C1 segment of cervical spinal cord (tissue), 14 donors: ENCODE data around the gene SVIL.
"Not testable (repeated sequence)": the region's sequence is repeated elsewhere in the genome, so short reads cannot be mapped to it uniquely, and the experiment has no call there.

Experiments
- DNase-seq, 14 donors: peaks; one replicate each; lab custom pipeline; 2025; lab: John Stamatoyannopoulos, UW

SVIL gene

GRCh38 chr10:29603223-29603896 is 31.4 kb downstream of the SVIL start:
- no peak for DNase-seq

DNA sequence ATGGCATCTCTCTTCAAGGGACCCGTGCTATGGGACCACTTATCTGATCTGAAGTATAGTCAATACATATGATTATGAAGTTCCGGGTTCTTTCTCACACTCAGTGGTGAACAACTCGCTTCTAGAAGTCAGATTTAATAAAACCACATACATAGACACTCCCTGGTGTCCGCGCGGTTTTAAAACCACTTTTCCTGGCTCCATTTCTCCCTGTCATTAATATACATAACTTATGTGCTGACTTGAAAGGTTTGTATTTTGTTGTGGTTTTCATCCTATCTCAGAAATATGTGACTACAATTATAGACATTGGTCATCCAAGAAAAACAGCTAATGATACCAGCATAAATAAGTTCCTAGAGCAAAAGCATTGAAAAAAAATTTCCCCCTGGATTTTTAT is 34.0 kb downstream of the SVIL start:
- DNase-seq = no peak

DNA sequence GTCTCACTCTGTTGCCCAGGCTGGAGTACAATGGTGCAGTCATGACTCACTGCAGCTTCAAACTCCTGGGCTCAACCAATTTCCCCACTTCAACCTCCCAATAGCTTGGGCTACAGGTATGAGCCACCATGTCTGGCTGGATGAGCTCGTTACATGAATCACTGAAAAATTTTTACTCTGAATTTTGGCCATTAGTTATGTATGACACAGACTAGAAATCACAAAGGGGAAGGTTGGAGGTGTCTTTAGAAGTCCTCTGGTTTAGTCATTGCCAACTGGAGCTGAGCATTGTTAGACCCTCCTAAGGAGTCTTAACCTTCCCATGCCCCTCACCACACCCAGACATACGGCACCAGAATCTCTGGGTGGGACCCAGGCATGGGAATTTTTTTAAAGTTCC is 34.7 kb downstream of the SVIL start:
- no peak for DNase-seq

DNA sequence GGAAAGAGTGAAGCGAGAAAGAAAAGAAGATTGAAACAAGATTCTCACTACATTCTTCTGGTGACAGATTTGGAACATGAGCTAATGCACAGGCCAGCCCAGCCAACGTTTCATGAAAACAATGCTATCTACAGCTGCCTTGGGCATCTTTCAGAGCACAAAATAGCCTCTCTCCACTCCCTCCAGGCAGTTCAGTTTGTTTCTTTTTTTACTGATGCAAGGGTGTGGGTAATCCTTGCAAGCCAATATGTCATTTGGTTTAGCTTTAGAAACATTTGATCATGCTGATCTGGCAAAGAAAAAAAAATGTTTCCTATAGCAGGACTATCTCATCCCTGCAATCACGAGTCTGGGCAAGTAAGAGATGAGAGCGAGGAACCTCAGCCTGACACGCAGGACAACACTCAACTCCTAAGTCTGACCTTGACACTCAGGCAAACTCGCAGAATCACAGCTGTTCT is 35.9 kb downstream of the SVIL start:
- DNase-seq = no peak

- no peak for DNase-seq
These were observed 37.9 kb downstream of the SVIL start for GRCh38 chr10:29596826-29597225.

DNA sequence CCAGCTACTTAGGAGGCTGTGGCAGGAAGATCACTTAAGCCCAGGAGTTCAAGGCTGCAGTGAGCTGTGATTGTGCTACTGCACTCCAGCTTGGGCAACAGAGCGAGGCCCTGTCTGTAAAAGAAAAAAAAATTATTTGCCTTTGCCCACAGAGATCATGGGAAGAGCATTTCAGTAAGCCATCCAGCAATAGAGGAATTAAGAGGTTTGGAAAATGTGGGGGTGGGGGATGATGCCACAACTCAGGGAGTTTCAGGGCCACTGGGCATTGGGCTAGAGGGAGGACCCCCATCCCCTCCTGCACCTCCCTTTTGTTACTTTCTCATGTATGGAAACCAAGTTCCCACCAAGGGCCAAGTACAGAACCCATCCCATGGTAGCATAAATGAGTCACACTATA is 38.4 kb downstream of the SVIL start:
- no peak for DNase-seq

GRCh38 chr10:29595636-29596225 is 39.0 kb downstream of the SVIL start:
- no peak for DNase-seq

DNA sequence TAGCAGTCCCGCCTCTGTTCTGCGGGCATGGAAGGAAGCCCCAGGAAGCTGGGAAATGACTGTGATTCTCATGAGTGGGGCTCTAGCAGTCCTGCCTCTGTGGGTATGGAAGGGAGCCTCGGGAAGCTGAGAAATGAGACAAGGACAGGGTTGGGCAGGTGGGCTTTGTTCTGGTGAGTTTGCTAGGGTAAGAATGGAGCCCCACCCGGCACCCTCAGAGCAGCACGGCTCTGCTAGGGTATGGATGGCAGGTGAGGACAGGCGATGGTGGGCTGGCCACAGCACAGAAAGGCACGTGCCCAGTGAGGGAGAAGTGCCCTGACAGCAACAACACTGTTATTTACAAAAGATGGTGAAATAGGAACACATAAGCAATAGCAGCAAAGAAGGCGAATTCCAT is 39.6 kb downstream of the SVIL start:
- no peak for DNase-seq

DNA sequence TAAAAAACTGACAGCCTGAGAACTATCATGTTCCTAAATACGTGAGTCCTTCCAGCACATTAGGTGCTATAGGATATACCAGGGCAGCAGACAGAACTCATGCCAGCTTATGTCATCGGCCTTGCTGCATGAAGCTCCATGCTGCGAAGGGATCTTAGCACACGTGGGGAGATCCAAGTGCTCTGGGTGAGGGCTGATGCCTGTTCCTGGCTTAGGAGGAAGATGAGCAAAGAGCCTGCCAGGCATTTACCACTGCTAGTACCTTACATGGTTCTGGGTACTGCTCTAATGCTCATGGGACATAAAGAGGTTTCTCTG is 43.2 kb downstream of the SVIL start:
- DNase-seq = no peak

DNA sequence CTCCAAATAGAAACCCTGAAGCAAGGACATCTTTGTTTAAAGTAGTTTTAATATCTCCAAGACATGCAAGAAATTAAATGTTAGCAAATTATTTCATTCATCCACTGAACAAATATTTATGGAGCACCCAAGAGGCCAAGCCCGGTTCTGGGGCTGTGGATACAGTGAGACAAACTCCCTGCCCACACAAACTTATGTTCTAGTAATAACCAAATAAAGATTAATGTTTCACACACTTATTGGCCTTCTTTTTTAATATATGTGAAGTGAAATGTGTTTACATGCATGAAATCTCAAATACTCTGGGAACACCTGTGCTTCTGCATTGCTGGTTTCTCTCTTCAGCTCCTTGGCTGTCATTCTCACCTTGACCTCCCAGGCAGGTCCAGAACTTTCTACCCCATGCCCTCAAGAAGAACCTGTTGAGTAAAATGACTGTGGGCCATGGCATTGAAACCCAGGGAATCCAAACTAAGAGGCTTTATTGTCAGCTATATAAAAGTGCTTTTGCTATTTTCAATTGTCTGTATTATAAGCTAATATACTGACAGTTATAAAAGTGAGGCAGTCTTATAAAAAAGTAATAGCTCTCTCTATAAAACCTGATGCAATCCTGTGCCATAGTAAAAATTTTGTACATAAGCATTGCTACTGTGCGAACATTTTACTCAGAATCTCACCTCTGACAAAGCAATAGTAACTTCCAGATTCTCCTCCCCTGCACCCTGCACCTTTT is 43.7 kb downstream of the SVIL start:
- no peak for DNase-seq

GRCh38 chr10:29588629-29589421 is 45.9 kb downstream of the SVIL start:
- no peak for DNase-seq

- DNase-seq = not testable (repeated sequence)
These were observed 46.8 kb downstream of the SVIL start for GRCh38 chr10:29587750-29588628.

DNA sequence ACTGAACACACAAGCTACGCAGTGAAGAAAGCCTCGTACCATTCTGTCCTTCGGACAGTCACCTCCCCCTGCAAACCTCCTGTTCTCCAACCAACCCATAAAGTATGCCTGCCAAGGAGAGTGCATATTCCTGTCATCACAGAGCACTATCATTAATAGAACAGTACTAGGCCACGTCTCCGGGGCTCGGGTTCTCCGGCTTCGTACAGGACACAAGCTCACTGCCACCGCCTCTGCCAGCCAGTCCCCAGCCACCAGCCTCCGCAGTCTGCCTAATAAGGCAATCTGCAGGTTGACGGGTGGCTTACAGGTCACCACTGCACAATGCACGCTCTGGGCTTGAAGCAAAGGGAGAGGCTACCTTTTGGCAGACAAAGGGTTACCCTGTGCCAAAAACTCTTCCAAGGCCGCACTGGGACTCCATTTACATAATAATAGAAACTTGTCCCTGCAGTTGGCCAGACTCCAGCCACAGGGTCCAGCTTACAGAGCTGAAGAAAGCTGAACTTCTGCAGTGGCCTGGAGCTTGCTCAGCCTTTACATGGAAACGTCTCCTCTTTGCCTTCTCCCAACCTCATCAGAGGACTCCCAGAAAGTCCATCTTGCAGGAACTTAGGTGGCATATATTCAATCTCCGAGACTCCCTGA is 47.5 kb downstream of the SVIL start:
- not testable (repeated sequence) for DNase-seq

- no peak for DNase-seq
These were observed 48.3 kb downstream of the SVIL start for GRCh38 chr10:29586509-29586908.

DNA sequence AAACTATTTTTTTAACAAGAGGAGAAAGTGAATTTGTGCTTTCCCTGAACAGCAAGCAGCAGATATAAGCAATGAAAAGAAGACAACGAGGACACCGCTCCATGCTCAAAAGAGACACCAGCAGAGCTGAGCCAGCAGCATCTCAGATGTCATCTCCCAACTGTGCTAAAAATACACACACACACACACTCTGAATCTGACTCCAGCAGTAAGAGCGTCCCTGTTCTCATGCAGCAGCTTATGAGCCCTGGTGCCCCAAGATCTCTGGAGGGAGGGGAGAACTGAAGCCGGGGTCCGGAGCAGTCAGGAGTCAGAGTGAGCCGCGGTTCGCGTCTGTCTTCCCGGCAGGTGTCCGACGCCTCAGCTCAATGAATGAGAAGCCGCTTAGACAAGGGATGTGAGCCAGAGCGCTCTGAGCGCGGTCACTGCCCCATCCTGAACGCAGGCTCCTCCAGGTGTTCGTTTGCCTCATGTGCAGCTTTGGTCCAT is 49.2 kb downstream of the SVIL start:
- peak in 1 of 14 donors; percentile 3 for DNase-seq

DNA sequence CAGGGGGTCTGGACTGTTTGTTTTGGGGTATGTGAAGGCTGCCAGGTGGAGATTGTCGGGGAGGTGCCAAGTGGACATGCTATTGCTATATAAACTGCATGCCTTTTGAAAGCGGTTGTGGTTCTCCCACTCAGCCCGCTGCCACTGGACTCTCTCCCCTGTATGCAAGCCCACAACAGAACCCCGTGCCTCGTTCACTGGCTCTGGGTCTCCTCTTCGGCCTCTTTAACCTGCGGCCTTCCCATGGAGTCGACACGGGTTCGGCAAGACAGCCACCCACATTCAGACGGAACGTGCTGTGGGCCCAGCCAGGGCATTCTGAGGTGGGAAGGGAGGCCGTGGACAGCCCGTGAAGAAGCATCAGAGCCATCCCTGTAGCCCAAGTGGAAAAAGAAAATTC is 50.3 kb downstream of the SVIL start:
- DNase-seq = no peak

DNA sequence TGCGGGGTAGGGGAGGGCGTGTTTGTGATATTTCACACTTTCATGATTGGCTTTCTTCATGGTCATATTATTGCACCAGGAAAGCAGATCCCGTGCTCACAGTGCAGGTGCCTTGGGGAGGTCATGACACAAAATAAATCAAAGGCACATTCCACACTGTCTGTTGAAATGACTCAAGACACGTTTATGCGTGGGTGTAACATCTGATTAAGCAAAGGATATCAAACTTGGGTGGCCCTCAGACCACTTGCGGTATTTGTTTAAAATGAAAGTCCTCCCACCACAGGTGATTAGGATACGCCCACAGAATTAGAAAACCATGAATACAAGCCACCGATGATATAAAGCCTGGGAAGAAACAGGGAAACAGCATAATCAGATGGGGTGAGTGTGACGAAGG is 51.1 kb downstream of the SVIL start:
- no peak for DNase-seq

DNA sequence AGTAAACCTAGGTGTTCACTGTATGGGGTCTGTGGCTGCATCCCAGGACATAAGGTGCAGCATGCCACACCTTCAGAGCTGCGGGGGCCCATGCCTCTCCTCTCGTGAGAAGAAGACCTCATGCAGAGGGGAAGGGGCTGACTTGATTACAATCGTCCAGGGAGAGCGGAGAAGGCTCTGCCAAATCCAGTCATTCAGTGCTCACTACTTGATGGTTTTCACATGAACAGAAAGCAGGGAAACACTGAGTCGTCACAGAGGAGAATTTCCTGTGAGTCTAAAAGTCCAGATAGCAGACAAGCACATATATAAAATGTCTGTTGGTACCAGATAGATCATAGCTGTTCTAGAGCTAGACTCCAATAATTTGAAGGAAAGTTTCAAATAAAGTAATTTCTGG is 52.0 kb downstream of the SVIL start:
- DNase-seq = not testable (repeated sequence)

DNA sequence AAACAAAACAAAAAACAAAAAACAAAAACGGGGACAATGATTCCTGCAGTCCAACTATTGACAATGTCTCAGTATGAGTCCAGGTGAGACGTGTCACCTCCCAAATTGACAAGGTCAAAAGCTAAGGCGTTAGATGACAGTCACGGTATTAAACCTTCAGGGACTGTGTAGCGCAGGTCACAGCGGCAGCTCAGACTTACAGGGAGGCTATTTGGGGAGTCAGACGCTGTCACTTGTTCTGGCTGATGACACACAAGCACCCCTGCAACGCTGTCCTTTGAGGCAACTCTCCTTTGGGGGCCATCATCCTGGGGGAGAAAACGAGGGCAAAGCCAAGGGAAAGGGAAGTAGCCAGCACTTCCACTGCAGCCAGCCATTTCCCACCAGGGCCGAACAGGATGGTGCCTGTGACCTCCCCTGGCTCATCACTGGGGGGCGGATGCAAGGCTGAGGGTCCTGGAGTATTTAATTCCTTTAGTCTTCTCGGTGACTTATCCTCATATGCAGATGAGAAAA is 55.3 kb downstream of the SVIL start:
- no peak for DNase-seq

DNA sequence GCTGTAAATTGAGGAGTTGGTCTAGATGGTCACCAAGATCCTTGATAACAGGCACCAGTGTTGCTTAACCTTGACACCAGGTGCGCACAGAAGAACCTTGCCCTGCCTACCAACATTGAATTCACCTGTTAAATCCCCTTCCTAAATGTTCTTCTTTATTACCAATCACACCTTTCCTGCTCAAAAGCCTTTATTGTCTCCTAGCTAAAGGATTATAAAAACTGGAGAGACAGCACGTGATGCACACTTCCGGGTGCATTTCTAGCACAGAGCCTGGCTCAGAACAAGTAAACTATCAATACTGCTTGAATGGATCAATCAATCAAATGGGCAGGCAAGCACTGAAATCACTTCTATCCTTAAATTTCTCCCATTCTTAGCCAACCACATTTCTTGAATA is 56.3 kb downstream of the SVIL start:
- DNase-seq = no peak
